Activated CD4-positive, CD25-positive, alpha-beta regulatory T cell treated with anti-CD3 and anti-CD28 coated beads, Interleukin-2, amount 50 U/mL, for 72 hours (primary cell): Measurements from ENCODE around the gene CEP112.
"Not testable (repeated sequence)": the region's sequence is repeated elsewhere in the genome, so short reads cannot be mapped to it uniquely, and the experiment has no call there.

Experiments used
- DNase-seq: peaks from one replicate; pipeline ENCODE4 v3.0.0; 2021

Gene CEP112

DNA sequence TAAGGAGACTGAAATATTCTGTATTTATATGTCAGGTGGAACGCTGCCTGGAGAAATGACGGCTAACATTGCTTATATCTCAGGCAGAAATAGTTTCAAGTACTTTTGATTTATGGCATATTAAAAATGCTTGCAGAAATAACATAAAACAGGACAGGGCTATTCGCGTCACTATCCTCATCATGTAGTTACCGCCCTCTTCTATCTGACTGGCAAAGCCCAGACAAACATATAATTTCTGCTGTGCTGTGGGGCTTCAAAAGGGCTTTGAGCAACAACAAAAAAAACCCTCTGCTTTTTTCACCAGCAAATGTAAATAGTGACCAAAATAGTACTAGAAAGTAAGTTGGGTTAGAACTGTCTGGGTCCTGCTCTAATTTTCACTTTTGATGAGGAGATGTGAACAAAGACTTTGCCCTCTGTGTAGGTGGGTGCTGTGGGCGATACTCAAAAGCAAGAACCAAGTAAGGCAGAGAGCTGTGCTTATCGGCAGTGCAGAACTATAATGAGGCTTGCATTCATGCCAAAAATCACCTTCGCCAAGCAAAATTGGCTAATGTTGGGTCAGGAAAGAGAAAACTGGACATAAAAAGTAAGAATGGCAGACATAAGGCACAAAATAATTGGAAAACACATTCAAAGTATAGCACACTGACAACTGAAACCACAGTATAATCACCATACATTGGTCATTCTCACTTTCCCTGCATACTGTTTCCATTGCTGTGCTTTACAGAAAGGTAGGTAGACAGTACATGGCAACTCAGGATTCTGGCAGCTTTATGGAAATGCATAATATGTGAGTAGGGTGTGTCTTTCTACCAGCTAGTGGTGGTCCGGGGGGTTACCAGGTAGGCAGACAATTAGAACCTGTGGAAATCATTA, 479.3 kb downstream of the CEP112 start:
- no peak for DNase-seq

DNA sequence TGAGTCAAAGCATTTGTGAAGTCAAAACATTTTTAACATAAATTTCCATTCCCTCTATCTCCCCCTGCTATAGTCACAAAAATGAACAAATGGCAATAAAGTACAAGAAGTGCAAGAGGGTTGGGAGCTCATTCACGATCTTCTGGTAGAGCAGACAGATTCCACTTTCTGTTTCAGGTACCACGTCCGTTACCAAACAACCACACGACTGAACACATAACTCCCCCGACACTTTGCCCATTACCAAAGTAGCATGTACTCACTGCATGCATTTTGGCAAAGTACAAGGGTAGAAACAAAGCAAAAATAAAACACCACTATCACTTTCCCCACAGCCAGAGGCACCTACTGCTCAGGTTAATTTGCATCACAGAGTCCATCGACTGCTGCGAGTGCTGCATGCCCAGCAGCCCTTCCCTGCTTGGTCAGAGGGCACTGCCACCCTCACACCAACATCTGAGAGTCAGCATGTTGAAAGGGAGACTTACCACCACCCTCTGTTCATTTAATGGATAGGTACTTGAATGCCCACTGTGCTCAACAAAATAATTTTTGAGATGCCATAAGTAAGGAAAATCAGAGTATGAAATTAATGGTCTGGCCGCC, 480.2 kb downstream of the CEP112 start:
- DNase-seq, result no peak

DNA sequence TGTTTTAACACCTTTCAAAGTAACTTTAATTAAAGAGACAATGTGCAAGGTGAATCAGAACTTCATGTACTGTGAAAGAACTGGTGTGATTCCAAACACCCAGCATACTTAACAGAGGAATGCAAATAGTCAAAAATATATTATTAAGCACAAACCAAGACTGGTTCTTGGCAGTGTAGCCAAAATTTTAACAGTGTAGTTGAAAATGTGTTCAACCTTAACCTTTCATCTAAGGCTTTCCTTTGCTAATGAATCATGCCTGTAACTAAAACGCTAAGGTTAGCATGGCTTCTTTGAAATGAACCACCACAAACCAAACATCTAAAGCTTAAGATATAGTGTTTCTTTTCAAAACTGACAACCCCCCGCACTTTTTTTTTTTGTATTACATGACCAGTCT, 484.2 kb downstream of the CEP112 start:
- DNase-seq, result no peak

DNA sequence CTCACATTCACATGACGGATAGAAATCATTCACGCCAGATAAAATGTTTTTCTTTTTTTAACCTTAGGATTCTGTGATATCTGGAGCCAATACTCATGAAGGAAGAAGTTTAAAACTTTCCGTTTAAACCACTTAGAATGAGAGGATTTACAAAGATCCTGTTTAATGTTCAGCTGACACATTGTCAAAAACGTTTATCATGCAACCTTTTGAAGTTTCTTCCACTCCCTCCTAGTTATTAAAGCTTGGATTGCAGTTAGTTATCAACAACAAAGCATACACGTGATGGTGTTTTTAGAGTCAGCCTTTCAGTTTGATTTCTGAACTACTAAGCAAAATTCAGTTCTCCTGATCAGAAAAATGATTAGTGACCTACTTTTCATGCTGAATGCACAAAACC, 487.2 kb downstream of the CEP112 start:
- no peak for DNase-seq

DNA sequence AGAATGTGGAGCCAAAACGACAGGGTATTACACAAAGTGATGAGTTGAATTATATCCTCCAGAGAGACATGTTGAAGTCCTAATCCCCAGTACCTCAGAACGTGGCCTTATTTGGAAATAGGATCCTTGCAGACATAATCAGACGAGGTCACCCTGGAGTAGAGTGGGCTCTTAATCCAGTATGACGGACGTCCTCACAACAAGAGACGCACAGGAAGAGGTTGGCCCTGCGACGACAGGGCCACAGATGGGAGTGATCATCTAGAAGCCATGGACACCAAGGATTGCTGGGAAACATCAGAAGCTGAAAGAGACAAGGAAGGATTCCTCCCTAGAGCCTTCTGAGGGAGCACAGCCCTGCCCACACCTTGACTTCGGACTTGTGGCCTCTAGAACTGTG, 488.0 kb downstream of the CEP112 start:
- no peak for DNase-seq

DNA sequence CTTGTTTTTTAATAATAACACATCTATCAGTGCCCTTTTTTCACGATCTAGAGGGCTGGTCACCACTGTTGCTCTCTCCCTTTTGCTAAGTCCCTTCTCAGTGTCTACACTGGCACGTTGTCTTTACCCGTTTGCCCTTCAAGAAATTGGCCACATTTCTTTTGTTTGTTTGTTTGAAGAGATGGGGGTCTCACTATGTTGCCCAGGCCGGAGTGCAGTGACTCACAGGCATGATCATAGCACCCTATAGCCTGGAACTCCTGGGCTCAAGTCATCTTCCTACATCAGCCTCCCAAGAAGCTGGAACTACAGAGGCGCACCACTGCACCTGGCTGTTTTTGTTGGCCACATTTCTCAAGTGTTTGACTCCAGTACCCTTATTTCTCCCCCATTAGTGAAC, 492.5 kb downstream of the CEP112 start:
- no peak for DNase-seq

DNA sequence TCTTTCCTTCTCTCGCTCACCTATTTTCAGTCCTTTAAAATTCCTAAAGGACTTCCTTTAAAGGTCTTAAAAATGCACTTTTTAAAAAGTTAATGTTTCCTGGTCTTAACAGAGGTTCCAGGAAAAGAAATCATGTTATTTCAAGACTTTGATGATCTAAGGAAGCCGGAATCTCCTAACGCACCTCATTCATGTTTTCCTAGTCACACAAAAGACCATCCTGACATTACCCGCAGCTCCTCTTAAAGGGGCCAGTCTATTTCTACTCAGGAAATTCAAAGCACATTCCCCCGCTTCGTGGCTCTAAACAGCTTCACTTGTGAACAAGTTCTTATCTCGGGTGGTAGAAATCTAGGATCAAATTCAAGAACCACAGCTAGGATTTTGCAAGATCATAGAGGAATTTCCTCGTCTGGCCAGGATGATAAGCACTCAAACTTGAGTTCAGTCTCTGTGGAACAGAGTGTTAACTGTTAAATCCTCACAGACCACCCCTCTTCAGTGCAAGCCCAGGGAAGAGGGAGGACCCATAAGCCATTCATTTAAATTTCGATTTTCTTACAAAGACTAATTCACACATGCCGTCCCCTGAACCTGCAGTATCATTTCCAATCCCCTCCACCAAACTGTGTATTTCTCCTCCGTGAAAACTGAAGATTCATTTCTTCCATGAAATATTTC, 493.4 kb downstream of the CEP112 start:
- DNase-seq, result no peak

DNA sequence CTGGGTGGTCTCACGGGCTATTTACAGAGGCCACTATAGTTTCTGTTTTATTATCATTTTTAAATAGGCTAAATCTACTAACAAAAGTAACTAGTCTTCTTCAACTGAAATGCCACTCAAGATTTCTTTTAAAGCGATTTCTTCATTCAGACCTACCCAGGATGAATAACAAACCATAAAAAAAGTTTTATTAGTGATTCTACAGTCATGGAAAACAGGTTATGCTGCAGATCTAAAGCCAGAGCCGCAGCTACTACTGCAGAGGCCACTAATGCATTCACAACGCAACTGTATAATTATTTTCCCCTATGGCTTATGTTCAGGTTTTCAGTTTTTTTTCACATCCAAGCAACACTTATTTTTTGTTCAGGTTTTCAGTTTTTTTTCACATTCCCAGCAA, 494.3 kb downstream of the CEP112 start:
- DNase-seq, result no peak

DNA sequence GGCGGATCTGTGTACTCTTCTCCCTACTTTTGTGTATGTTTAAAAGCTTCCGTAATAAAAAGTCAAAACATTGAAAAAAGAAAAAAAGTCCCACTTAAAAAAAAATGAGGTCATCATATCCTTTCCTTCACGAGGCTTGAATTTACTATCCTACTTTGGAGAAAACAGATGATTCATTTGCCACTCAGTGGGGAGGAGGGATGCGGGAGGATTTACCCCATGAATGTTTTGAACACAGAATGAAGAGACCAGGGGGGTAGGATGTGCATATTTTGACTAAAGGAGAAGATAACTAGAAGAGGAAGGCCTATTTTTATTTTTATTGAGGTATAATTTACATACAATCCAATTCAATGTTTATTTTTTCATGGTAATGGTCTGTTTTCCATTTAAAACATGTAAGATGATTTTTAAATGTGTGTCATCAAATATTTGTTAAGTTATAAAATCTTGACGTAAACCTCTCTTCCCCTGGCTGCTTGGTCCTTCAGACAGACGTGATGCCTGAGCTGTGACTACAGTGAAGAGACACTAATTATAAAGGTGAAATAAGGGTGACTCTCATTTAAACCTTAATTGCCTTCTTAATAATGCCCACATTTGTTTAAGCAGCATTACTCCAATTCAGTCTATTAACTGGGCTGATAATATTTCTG, 495.1 kb downstream of the CEP112 start:
- DNase-seq, result no peak

DNA sequence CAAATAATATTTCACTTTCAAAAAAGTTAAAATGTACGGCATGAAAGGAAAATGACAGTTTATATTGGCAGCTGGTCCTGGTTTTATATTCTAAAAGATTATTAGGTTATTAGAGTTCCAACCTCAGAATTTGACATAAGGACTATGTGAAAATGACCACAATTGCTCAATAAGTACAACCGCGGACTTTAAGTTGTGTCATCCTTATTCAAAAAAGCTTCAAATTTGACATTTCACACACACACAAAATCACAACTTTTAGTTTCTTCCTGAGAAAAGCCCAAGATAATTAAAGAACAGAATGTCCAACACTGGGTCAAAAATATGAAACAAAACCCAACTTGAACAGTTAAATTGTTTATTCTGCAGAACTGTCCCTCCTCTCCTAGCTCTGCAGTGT, 497.3 kb downstream of the CEP112 start:
- DNase-seq, result no peak

DNA sequence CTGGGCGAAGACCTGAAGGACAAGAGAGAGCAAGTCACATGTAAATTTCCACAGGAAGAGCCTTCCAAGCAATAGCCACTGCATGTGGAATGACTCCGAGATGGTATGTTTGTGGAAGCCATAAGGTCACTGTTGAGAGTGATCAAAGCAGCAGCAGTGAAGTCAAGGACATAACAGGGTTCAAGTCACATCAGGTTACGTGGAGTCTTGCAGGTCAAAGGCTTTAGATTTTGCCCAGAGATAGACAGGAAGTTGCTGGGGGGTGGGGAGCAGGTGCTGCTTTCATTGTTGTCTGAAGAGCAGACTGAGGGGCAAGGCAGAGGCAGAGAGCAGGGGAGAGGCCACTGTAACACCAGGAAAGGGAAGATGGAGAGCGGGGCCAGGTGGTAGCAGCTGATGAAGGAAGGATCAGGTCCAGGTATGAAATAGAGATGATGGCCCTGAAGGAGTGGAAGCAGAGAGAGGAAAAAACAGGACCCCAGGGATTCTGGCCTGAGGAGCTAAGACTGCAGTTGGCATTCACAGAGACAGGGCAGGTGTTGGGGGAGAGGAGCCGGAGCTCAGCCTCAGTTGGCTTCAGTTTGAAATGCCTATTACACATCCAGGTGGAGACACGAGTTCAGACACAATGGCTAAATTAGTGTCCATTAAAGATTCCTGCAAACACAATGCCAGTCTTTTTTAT, 501.2 kb downstream of the CEP112 start:
- no peak for DNase-seq

DNA sequence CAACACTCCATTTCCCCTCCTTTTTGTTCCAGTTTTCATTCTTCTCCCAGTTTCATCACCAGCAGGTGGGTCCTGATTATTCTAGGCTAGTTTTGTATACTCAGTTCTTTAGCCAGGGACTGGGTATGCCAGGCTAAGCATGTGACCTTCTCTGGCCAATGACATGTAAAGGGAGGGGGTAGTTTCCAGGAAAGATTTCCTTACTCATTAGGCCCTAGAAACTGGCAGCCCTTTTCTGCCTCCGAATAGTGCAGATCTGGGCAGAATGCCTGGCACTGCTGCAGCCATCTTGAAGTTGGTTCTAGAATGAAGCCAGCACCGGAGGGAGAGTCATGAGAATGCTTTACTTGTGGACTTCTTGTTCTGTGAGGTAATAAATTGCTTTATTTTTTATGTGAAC, 503.6 kb downstream of the CEP112 start:
- DNase-seq, result no peak

DNA sequence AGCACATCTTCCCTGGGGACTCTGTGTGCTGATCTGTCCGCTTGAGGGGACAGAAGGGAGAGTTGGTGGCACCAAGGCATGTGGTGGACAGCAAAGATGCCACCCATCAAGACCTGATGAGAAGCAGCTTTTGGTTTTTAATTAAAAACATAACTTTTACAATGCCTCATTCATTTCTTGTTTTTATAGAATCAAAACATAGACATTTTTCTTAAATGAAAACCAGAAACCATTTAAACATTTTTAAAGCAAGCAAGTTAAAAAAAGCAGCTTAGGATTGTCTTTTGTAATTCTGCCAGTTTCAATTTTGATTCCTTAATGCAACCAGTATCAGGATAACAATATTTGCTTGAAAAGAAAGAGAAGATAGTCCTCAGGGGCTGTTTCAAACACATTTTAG, 506.8 kb downstream of the CEP112 start:
- no peak for DNase-seq

DNA sequence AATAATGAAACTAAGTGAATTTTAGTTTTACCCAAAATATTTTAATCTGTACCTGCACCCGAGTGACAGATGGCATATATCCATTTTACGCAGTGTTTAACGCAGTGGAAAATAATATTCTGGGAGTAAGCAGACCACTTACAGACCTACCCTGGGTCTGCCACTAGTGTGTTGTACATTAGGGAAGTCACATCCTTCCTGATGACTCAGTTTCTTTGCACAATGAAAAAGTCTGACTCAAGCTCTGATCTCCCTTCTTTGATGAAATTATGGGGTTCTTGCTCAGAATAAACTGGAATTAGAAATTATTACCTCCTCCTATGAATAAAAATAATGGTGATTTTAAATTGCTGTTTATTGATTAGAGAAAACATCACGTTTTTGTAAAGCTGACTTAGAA, 507.3 kb downstream of the CEP112 start:
- no peak for DNase-seq

DNA sequence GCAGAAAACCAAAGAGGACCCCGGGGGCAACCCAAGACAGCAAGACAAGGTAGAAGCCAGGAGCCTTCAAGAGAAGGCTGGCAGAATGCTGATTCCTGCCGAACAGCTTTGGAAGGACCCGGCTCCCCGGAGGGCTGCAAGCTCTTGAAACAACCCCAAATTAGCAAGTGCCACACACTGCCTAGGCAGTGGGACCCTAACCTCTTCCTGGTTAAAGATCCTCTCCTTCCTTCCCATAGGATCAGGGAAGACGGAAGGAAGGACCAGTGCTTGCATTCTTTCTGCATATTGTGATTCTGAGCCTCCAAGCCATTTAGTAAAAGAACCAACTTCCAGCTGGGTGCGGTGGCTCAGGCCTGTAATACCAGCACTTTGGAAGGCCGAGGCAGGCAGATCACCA, 508.5 kb downstream of the CEP112 start:
- no peak for DNase-seq

DNA sequence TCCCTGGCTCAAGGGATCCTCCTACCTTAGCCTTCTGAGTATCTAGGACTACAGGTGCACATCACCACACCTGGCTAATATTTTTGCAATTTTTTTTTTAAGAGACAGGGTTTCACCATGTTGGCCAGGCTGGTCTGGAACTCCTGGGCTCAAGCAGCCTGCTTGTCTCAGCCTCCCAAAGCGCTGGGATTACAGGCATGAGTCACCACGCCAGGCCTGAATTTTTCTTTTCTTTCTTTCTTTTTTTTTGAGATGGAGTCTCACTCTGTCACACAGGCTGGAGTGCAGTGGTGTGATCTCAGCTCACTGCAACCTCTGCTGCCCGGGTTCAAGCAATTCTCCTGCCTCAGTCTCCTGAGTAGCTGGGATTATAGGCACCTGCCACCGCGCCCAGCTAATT, 510.2 kb downstream of the CEP112 start:
- DNase-seq, result not testable (repeated sequence)

DNA sequence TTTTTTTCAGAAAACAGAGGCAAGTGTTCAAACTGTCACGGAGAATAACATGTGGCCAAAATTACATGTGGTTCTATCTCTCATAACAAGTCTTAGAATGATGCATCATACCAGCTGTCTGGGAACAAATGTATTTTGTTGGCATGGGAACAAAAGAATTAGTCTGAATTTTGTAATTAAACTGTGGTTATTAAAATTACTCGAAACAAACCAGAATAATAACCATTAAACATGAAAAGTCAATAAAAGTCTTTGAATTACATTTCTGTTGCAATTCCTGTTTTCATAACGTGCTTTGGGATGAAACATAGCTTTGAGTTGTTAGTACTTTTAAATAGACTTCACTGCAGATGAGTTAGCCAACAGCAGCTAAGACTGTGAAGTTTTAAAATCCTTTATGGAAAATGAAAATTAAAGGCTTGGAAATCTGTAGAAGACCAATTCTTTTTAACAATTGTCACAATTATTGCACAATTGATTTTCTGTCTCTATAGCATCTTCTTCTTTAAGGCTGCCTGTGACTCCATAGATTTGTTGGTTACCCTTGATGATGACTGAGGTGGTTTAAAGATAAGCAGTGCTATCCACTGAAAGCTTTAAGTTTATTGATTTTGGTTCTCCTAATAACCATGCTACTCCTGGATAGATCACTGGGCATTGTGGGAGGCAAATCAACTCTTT, 512.6 kb downstream of the CEP112 start:
- DNase-seq, result no peak

DNA sequence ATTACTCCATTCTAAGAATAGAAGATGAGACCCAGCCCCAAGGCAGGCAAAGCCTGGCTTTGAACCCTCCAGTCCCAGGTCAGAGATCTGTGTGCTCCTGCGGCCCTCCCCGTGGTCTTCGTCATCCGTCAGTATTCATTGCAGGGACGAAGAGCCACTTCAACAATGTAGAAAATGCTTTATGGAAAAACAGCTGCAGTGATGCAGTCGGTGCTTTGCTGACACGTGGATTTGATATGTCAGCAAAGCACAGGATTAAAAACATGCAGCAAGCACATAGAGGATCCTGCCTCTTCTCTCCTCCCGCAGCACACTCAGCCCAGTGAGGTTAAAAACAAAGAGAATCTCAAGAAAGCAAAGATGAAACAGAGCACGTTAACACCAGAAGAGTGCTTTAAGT, 513.4 kb downstream of the CEP112 start:
- DNase-seq, result no peak

DNA sequence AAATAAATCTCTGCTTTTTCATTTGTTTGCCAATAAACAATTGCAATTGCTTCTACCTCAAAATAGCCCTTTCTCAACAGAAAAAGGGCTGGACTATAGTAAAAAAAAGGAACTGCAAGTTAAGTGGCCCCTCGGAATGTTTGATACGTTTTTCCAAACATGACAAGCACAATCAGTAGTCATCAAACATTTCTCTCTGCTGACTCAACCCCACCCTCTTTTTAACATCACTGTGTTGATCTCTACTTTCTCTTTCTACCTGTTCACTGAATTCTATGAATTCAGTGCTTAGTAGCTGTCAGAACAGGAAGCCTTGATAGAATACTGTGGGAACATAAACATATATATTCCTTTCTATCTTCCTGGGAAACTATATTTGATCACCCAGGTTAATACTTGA, 514.0 kb downstream of the CEP112 start:
- DNase-seq, result no peak

DNA sequence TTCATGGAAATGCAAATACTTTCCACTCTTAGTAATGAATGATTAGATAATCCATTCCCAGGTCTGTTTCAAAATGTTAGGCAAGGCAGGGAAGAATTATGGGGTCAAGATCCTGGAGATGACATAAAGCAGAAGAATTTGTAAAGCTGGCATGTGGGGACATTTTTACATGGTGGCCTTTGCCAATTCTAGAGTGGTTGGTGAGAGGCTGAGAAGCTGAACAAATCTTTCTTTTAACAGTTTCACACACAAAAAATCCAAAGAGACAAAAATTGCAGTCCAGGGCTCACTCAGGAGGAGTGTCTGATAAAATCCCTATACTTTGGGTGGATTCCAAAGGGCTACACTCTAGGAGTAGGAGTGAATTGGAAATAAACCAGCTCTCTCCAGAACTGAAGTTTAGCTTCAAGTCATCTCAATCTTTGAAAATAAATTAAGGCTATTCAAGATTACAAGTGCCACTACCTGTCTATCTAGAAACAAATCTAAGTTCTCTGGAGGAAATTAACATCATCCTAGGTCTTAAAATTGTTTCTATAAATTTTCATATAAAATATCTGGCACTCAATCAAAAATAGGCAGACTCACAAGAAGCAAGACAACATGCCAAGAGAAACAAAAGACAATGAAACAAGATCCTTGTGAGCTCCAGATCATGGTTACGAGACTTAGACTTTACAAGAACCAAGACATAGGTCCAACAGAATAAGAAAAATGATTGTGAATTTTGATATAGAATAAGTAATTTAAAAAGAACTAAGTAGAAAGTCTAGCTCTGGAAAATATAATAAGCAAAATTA, 517.5 kb downstream of the CEP112 start:
- no peak for DNase-seq

DNA sequence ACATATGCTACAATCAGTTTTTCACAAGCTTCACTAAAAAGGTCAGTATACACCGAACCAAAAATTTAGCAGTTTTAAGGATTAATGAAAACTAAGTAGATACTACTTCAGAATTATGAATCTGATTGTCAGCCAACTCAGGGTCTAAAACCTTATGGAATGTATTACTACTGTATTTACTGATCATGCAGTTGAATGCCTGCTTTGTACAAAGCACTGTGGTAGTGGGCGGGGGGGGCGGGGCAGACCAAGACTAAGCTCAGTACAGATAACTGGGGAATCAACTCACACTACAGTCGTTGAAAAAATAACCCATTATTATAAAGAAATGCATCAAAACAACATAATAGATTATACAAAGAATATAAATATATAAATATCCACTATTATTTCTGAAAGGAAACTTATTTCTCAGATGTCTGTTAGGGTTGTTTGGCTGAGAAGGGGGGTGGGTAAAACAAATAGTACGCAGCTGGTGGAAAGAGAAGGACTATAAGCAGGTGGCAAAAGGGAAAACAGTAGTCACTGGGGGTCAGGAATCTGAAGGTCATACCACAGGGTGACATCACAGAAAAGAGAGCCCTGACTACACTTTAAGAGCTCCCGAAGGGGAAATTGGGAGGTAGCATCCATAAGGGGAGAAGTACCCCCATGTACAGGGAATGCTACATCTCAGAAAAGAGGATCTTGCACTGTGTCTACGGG, 521.1 kb downstream of the CEP112 start:
- no peak for DNase-seq
